ENCODE results near the gene KCTD16.

Gene KCTD16

DNA sequence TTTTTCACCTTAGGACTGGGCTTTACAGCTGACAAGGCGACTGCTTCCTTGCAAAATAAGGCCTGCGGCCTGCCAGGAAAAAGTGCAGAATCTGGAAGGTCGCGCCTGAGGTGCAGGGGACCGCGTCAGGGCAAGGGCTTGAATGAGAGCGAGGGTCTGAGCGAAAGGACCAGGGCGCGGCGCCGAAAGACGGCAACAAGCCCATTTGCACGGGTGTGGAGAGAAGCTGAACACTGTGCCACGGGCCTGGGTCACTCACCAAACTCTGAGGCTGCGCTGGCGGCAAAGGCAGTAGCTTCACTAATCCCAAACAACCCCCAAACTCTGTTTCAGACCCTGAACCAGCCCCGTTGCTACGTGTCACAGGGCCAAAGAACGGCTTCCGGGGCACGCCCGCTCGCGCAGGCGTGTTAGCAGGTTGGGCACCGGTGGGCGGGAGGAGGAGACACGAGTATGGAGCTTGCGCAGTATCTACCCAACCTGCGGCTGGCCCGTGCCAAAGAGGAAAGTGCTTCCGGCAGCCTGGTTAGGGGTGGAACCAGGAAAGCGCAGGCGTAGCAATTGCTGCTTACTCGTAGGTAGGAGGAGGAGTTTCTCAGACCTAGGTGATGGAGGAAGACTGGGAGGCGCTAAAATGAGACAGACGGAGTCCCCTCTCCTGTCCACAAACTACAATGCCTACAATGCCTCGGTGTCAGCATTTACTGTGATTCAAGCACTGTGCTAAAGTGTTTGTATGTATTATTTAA is at the start of gene KCTD16, which contains the start of gene YIPF5:
TSS of gene KCTD16 (plus strand) at position 598 of the 749 bp plus-strand sequence.
TSS of gene YIPF5 (minus strand) at position 384 of the 749 bp plus-strand sequence. CDS start 704 bp downstream, outside the sequence.
- DNase-seq: peak; percentile 97

DNA sequence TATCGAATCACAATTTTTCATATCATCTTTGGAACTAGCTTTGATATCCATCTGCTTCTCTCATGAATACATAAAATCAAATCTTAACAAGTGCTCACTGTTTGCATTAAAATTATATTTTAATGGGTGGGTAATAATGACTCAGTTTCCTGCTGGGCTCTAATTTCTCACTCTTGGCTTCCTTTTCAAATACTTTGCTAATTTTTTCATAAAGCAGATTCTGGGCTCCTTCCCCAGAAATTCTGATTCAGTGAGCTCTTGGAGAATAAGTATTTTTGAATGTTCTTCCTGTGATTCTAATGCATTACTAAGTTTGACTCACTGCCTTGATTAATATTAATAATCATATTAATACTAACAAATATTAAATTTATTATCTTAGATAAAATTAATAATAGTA is 49.1 kb upstream of the KCTD16 start:
- no peak for DNase-seq

DNA sequence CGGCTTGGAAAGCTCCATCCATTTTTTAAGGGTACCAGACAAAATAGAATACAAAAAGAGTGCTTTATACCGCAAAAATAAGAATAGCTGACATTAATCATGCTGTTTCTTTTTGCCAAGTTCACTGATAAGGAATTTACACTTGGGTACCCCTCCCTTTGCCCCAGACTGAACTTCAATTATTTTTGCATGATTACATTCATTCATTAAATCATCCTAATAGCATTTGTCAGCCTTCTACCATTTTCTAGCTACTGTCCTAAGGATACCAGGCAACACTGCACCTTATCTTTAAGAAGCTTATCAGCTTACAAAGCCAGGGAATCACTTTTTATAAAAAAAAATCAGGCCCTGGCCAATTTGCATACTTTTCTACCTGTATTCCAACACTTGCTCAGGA is 48.6 kb upstream of the KCTD16 start:
- no peak for DNase-seq

DNA sequence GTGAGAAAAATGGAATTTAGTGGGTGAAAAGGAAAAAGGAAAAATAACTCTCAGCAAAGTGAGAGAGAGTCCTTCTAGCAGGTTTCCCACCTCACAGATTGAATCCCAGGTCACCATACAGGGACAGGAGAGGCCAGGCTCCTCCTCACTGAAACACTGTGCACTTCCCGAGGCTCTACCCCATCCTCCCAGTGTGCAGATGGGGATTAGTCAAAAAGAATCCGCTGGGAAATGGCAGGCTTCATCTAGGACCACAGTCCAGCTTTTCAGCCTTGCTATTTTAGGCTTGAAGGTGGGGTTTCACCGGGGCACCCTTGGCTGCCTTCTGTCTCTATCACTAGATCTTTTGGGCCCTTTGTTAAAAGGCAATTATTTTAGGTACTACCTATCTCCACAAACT is 48.0 kb upstream of the KCTD16 start:
- no peak for DNase-seq

DNA sequence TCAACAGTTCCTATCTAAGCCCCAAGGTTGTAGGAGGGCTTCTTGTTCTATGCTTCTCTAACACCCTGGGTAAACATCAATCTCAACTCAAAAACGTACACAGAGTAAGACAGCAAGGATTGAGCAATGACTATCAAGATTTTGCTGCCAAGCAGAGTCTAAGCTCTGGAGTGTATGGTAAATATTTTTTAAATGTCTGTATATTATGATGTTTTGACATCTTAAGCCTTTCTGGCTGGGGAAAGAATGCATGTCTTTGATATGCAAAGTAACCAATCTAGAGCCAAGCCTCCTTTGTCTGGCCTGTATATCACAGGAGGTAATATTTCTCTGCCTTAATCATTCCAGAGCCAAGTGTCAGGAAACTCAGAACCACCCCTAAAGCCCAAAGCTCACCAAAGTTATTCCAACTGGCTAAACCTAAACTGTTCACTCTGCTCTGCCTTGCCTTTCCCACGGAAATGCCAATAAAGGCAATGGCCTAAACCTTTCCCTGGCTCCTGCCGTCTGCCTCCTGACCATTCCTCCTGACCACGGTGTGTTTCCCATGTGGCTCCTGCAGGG is 45.4 kb upstream of the KCTD16 start:
- no peak for DNase-seq

DNA sequence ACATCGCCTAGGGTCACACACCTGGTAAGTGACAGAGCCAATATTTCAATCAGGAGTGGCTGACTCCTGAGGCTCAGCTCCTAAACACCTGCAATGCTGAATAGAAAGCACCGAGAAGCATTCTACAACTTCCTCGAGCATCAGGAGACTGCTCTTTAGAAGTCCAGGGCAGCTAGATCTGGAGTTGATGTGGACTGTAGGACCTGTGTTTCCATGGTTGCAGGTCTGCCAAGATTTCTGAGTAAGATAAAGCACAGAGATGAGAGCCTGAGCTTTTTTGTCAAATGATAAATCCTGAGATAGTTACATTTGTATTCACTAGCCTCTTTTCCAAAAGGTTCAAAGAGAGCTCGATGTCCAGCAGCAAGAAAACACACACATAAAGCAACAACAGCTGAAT is 44.0 kb upstream of the KCTD16 start:
- DNase-seq: no peak

DNA sequence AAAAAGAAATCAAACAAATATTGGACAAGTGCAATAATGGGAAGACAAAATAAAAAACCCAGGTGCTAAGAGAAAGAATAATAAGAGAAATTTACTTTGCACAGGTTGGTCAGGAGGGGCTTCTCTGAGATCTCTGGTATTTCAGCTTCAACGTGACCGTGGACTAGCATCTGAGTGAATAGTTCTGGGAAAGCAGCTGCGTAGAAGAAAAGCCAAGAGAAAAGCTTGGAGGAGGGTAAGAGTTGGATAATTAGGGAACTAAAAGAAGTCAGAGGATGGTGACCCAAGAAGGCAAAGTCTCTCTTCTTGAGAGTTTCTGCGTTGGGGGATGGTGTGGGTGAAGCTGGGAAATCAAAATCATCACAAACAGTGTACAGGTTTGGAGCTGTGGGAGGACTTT is 41.8 kb upstream of the KCTD16 start:
- no peak for DNase-seq

DNA sequence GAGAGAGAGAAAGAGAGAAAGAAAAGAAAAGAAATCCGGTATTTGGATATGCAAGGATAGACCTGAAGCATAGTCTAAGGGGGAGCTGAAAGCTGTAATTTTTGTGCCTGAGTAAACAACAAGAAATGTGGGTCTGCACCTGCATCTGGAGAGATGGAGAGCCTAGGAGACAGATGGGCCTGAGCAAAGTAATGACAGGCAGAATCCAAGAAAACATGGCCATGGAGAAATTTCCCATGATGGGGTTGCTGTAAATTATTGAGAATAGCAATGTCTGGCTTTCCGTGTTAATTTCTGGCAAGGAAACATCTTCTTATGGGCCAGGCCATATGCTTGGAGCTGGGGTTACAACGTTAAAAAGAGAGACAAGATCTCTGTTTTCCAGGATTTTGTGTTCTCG is 40.4 kb upstream of the KCTD16 start:
- DNase-seq: no peak

DNA sequence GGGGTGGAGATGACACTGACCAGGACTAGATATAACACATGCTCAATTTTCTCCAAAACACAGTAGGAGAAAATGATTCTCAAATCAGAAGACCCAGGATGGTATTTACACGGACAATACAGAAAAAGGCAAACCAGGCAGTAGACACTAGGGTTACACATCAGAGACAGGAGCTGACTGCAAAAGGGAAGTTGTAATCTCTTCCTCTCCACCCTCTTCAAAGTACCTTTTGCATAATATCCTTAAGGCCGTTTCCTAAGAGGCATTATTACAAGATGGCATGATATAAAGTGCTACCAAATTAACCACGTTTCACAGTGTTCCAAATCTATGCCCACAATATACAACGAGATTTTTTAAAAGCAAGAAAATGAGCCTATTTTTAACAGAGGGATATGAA is 39.4 kb upstream of the KCTD16 start:
- DNase-seq: no peak

DNA sequence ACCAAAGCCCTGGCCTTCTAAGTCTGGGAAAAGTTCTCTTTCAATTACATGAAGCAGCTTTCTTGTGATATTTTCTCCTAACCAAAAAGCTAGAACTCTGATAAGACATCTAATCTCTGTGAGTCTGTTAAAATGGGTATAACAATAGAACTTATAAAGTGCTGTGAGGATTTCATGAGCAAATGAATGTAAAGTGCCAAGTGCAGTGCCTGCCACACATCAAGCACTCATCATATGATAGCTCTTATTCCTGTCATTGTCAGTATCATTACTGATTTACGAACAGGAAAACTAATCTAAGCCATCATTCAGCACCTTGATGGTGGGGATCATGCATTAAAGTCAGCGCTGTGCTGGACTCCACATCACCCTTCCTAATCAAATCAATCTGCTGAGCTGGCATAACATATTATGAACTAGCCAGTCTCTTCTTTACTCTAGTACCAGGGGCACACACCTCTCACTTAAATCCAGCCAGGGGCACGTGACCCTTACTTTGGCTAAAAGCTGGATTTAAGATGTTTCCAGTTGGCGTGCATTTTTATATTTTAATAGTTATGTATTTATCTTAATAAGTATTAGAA is 37.5 kb upstream of the KCTD16 start:
- no peak for DNase-seq

DNA sequence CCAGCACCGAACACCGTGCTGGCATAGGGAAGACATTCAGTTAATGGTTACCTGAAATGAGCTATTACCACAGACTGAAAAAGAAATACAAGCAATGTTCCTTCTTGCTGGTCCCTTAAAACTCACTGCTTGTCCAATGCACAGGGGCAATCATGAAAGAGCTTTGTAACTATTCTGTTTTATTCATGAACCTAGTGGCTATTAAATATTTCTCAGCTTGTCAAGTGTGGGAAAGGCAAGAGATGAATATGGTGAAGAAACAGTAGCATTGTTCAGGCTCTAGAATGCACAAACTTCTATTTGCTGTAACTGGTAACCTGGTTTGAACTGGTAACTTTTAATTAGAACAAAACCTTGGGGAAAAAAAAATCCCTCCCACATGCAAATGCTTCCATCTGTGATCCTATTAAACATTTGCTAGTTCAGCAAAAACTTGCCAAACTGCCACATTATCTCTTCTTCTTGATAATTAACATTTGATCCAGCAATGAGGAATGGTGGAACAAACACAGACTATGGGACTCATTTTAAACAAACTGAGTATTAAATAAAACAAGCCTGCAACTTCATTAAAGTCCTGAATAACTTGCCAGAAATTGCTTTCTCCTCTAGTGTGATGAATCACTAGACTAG is 36.4 kb upstream of the KCTD16 start:
- DNase-seq: no peak

DNA sequence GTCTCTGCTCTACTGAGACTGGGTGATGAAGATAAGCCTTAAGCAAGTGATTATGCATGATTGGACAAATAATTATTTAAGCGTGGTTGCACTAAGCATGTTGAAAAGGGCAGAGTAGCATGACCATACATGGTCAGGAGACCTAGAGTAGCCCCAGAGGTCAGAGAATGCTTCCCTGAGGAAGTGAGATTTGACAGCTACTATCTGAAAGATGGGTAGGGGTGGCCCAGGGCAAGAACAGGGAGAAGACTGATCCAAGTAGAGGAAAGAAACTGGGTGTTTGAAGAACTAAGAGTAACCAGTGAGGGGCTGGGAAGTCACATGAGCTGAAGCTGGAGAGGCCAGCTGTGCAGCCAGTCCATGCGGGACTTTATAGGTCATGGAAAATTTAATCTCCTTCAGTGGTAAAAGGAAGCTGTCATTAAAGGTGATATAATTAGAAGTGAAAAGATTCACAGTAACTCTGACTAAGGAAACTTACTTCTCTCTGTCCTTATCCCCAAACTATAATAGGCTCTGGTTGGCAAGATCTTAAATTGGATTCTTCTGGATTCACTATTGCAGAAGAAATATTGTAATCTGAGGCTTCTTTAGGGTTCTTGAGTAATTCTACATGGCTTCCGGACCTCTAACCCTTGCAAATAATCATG is 35.4 kb upstream of the KCTD16 start:
- no peak for DNase-seq

DNA sequence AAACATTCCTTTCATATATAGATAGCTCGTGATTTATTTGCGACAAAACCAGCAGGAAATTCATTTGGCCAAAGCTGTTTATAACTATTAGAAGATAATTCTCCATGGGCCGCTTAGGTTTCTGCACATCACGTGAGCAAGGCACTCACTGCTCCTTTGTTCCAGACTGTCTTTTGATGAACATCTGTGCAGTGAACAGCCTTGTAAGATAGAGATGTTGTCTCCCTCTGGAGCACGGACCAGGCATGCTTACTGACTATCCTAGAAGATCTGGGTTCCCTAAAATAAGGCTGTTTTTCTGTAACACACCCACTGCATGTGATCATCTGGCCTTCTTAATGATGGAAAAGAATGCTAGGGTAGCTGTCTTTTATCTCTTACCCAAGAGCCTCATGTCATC is 31.1 kb upstream of the KCTD16 start:
- no peak for DNase-seq

DNA sequence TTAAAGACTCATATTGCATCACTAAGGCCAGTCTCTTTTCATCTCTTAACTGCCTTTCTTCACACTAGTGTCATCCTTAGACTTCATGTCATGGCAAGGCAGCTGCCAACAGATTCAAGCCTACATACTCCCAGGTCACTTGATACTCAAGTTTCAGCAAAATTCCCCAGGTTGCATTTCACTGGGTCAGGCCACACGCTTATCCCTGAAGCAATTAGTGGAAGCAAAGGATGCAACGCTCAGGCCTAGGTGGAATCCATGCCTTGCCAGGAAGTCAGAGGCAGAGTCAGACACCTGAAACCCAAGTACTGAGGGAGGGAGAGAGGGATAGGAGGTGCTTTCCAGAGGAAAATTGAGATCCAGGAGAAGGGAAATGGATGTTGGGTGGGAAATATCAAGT is 29.1 kb upstream of the KCTD16 start:
- no peak for DNase-seq

DNA sequence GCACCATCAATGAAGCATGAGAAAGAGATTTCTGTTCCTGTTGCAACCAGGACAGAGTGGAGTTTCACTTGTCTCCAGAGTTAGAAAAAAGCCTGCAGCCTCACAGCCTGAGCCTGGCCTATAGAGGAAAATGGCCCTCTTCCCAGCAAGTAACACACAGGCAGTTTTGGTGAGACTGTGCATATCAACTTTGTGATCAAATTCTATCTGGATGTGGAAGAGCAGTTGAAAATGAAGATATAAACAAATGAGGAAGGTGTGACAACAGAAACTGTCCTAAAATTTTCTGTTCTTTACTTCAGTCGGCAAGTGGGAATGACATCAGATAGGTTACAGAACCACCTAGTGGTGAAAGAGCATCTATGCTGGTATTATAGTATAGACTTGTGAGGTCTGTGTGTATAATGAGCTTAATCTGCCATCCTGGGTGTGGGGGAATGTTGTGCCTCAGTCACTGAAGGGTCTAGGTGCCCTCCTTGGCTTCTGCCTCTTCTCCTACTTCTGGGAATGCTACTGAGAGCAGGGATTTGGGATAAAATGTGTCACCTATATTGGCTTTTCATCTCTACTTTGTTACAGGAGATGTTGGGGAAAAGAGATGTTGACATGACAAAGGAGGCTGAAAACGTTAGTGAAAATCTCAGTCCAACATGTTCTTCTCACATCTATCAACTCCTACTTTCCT is 28.4 kb upstream of the KCTD16 start:
- no peak for DNase-seq

DNA sequence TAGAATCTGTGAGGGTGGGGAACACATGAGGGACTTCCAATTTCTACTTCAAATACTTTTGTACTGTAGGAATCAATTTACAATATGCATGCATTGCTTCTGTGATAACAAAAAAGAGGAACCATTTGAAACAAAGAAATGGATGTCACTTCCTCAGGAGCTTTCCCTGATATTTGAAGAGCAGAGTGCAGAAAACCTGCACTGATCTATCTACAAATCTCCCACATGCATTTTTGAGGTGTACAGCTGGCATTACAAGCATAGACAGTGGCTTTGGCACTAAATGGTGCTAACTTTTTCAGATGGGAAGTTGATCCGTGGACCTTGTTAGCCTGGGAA is 27.9 kb upstream of the KCTD16 start:
- DNase-seq: no peak

DNA sequence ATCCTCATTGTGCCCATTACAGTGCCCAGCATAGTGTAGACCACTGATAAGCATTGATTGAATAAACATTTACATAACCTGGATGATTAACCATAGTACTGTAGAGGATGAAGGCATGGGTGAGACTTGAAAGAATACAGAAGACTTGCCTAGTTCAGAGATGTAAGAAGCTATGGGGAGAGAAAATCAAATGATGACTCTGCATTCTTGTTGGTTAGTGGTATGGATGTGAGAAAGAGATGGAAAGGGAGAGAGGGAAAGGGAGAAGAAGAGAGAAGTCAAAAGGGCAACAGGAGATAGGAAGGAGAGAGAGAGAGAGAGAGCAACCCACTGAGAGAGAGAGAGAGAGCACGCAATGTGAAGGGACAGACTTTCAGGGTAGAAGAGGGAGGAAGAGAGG is 27.0 kb upstream of the KCTD16 start:
- no peak for DNase-seq

DNA sequence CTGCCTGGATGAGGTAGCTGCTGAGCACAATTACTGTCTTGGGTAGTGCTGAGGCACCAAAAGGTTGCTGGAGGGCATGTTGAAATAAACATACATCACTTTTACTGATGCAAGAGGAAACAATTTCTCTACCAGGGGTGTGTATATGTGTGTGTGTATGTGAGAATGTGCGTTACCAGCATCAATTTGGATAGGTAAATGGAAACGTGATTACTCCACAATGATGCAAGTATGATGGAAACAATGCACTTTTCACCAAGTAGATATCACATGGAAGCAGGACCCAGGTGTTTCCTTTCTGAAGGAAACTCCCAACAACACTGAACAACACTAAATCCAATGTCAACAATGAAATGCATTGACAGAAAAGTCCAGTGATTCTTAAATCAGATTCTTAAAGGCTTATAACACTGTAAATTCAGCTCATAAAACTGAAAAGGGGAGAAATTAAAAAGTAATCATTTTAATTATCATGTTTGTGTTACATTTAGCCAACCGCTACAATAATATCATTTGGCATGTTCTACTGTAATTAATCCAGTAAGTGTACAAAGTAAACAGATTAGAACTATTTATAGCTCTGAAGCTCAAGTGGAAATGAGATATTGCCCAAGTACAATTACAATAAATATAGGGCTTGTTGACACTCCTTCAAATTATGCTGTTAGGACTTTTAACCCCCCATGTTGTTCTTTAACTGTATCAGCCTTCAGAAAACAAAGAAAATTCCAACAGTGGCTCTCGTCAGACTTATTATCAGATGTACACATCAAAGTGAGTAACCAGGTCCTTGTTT is 25.5 kb upstream of the KCTD16 start:
- DNase-seq: no peak

DNA sequence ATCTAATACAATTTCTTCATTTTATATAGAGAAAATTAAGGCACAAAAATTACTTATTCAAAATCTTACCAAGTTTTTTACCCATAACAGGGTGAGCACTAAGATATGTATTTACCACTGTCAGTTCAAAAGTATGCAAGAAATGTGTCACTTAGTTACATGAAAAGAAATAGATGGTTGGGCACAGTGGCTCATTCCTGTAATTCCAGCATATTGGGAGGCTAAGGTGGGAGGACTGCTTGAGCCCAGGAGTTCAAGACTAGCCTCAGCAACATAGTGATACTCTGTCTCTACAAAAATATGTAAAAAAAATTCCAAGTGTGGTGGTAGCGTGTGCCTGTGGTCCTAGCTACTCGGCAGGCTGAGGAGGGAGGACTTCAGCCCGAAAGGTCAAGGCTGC is 19.6 kb upstream of the KCTD16 start:
- no peak for DNase-seq

DNA sequence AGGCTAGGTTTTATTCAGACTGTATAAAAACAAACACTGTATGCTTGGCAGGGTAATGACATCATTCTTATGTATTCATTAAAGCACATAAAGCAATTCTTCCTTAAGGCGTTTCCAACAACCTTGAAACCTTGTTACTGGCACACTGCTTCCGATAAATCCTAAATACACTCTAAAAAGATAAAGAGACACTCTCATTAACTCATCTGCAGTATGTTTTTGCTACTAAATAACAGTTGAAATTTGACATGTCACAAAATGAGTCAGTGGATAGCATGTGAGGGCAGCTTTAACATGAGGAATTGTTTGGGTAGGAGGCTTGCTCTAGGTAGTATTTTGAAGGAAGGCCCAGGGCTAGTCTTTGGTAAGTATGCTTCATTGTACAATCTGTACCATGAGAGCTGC is 13.9 kb upstream of the KCTD16 start:
- DNase-seq: no peak

DNA sequence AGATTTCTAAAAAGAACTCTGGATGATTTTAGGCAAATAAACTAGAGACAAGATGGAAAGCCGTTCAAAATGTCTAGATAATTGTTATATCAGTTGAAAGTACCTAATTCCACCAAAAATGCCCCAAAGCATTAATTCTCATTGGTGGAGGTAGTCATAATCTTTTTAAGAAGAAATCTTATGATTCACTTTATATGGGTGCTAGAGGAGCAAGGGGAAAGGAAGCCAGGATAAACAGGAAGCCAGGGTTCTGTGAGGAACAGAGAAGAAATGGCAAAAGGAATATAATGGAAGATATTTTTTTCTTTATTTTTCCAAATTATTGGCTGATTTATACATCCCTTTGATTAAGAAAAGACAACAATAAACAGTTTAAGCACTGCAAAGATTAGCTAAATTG is 8.0 kb upstream of the KCTD16 start:
- DNase-seq: no peak

DNA sequence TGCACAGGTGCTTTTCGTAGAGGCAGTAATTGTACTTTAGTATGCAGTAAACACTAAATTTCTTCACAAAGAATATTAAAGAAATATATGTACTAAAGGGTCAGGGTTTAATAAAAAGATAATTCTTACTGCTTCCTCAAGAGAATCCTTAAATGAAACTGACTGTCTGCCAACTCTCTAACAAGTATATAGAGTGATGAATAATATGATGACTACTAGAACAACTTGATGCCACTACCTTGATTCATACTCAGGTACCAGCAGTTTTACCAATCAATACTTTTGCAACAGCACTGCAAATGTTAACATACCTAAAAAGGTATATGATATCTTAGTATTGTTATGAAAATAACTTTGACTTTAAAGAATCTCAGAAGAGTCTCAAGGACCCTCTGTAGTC is 4.0 kb upstream of the KCTD16 start:
- DNase-seq: no peak
